Activated B cell treated with CpG ODN at 0.5 μM for 24 hours (primary cell): Measurements from ENCODE around the gene GSKIP. TPM values are rescaled to one million over a fixed set of nuclear protein-coding genes. Genes with fewer than 3 reads are reported as not detected.

Experiments
- ATAC-seq: fragments of 200-7000 bp; cut with Tn5 transposase; one replicate; pipeline ENCODE4 v1.10.0; 2021; ENCODE audit warnings: low read depth, mild to moderate bottlenecking, moderate library complexity
- CTCF ChIA-PET: fragments of 350-600 bp; sonication (Branson Sonifier 250); formaldehyde crosslinking; loops from one replicate; lab custom pipeline; 2021; ENCODE audit warnings: antibody characterized with exemption; lab: Charles Lee
- POLR2A ChIA-PET: fragments of 350-600 bp; sonication (Branson Sonifier 250); formaldehyde crosslinking; loops from one replicate; lab custom pipeline; 2021; ENCODE audit warnings: antibody characterized with exemption; lab: Charles Lee
- DNase-seq: peaks from one replicate; pipeline ENCODE4 v3.0.0; 2022
- H3K27ac Mint-ChIP-seq: one replicate; pipeline ENCODE4 v1.8.0; 2020; ENCODE audit warnings: mixed read lengths
- H3K27me3 Mint-ChIP-seq: one replicate; pipeline ENCODE4 v1.8.0; 2021; ENCODE audit warnings: mixed read lengths
- H3K36me3 Mint-ChIP-seq: one replicate; pipeline ENCODE4 v1.8.0; 2021; ENCODE audit warnings: low read depth, mixed read lengths
- H3K4me1 Mint-ChIP-seq: one replicate; pipeline ENCODE4 v1.8.0; 2021; ENCODE audit warnings: mixed read lengths
- H3K4me3 Mint-ChIP-seq: one replicate; pipeline ENCODE4 v1.8.0; 2020; ENCODE audit warnings: mild to moderate bottlenecking, mixed read lengths
- H3K9me3 Mint-ChIP-seq: one replicate; pipeline ENCODE4 v1.8.0; 2020; ENCODE audit warnings: mixed read lengths
- CTCF ChIP-seq: fragments of 200-600 bp; IDR thresholded peaks from one replicate; pipeline ENCODE4 v1.8.0; 2022; ENCODE audit warnings: antibody characterized with exemption, mild to moderate bottlenecking
- intact Hi-C: fragments of 100-400 bp; cut with micrococcal nuclease; formaldehyde crosslinking; loops from one replicate; pipeline ENCODE4 v1.15.1; 2024
- total RNA-seq: library from RNA; stranded (reverse); gene quantifications from 2 replicates; pipeline ENCODE4 v1.2.3, GENCODE V29; 2022

Gene GSKIP
- total RNA-seq, 1 donor from 2014 or later, result 15.3 TPM

GRCh38 chr14:96409701-96410100, 46.4 kb downstream of the GSKIP start:
- TF ChIP-seq CTCF, result no peak
- CTCF ChIA-PET, result no interaction called here
- no peak for ATAC-seq

GRCh38 chr14:96410119-96410518, 46.8 kb downstream of the GSKIP start:
- Mint-ChIP-seq H3K4me1 (no peaks in the 10 kb centered on the region), H3K9me3 (no peaks in the 10 kb centered on the region), H3K27me3 (peaks cover 4% of the 10 kb centered on the region), H3K36me3 (no peaks in the 10 kb centered on the region), H3K4me3 (no peak overlapping the region), H3K27ac (no peak overlapping the region)
- DNase-seq (no peak), ATAC-seq (no peak)
- CTCF ChIA-PET, result no interaction called here
- no peak for TF ChIP-seq CTCF
- POLR2A ChIA-PET, result interaction anchor here (0.6 kb wide), 1 partner anchor 9 kb away, joined by 5 read pairs; no protein-coding TSS in a partner anchor
- intact Hi-C loops, result no loop called here

More at GRCh38 chr14:96409701-96410100, 46.4 kb downstream of the GSKIP start:
- H3K36me3 Mint-ChIP-seq, result no peaks in the 10 kb centered on the region
- no peak for DNase-seq
- POLR2A ChIA-PET, result no interaction called here
- H3K27ac Mint-ChIP-seq, result no peak overlapping the region
- intact Hi-C loops, result no loop called here
- no peaks in the 10 kb centered on the region for H3K4me1 Mint-ChIP-seq
- peaks cover 4% of the 10 kb centered on the region for H3K27me3 Mint-ChIP-seq
- H3K9me3 Mint-ChIP-seq, result no peaks in the 10 kb centered on the region
- no peak overlapping the region for H3K4me3 Mint-ChIP-seq

- ChIA-PET POLR2A (no interaction called here), CTCF (no interaction called here)
- no peaks in the 10 kb centered on the region for H3K4me1 Mint-ChIP-seq
- ATAC-seq (no peak), DNase-seq (no peak)
- H3K9me3 Mint-ChIP-seq, result no peaks in the 10 kb centered on the region
- intact Hi-C loops, result no loop called here
- TF ChIP-seq CTCF, result no peak
- H3K4me3 Mint-ChIP-seq, result no peak overlapping the region
- no peaks in the 10 kb centered on the region for H3K27me3 Mint-ChIP-seq
- no peak overlapping the region for H3K27ac Mint-ChIP-seq
- no peaks in the 10 kb centered on the region for H3K36me3 Mint-ChIP-seq
Observed at GRCh38 chr14:96413526-96413925, 50.2 kb downstream of the GSKIP start.

GRCh38 chr14:96415559-96415958, 52.2 kb downstream of the GSKIP start:
- POLR2A ChIA-PET, result interaction anchor here (0.6 kb wide), 1 partner anchor 23 kb away, joined by 3 read pairs; the partner anchor contains the start of gene AK7
- Mint-ChIP-seq H3K27ac (no peak overlapping the region), H3K27me3 (no peaks in the 10 kb centered on the region)

GRCh38 chr14:96416292-96416691, 53.0 kb downstream of the GSKIP start:
- DNase-seq (no peak), ATAC-seq (no peak)
- no peak overlapping the region for H3K4me3 Mint-ChIP-seq
- no peaks in the 10 kb centered on the region for H3K27me3 Mint-ChIP-seq
- H3K36me3 Mint-ChIP-seq, result no peaks in the 10 kb centered on the region
- intact Hi-C loops, result no loop called here
- H3K9me3 Mint-ChIP-seq, result no peaks in the 10 kb centered on the region
- H3K4me1 Mint-ChIP-seq, result no peaks in the 10 kb centered on the region
- POLR2A ChIA-PET, result no interaction called here
- no peak overlapping the region for H3K27ac Mint-ChIP-seq
- TF ChIP-seq CTCF, result no peak
- CTCF ChIA-PET, result no interaction called here

More at GRCh38 chr14:96415559-96415958, 52.2 kb downstream of the GSKIP start:
- Mint-ChIP-seq H3K4me3 (no peak overlapping the region), H3K36me3 (no peaks in the 10 kb centered on the region), H3K4me1 (no peaks in the 10 kb centered on the region), H3K9me3 (no peaks in the 10 kb centered on the region)
- CTCF ChIA-PET, result no interaction called here
- no peak for TF ChIP-seq CTCF
- ATAC-seq (no peak), DNase-seq (no peak)
- intact Hi-C loops, result no loop called here
